HG03575 (cell line): Measurements from ENCODE around the gene PLPP3.

Experiments
- ATAC-seq: cut with Tn5 transposase; IDR thresholded peaks from one replicate; pipeline ENCODE4 v1.9.1; 2021; ENCODE audit not compliant: unreplicated experiment, insufficient number of reproducible peaks, low FRiP score; ENCODE audit errors: extremely low read depth

Gene PLPP3

GRCh38 chr1:56453016-56453415, 126.3 kb downstream of the PLPP3 start:
- ATAC-seq = no peak

GRCh38 chr1:56452027-56453011, 127.0 kb downstream of the PLPP3 start:
- no peak for ATAC-seq

- ATAC-seq = no peak
Measured at GRCh38 chr1:56451491-56451890, 127.9 kb downstream of the PLPP3 start.

GRCh38 chr1:56450004-56450666, 129.2 kb downstream of the PLPP3 start:
- ATAC-seq = no peak

GRCh38 chr1:56448529-56449300, 130.6 kb downstream of the PLPP3 start:
- no peak for ATAC-seq

- ATAC-seq = no peak
Measured at GRCh38 chr1:56447823-56448222, 131.5 kb downstream of the PLPP3 start.

GRCh38 chr1:56446531-56447098, 132.7 kb downstream of the PLPP3 start:
- no peak for ATAC-seq

- no peak for ATAC-seq
Measured at GRCh38 chr1:56444960-56445646, 134.3 kb downstream of the PLPP3 start.
